ENCODE results near the gene ISL1.

ISL1 gene

GRCh38 chr5:51386916-51387883 is 4.0 kb downstream of the ISL1 start:
- DNase-seq (ENCODE audit: low read depth, low spot score) = no peak

GRCh38 chr5:51387884-51388275 is 4.6 kb downstream of the ISL1 start:
- no peak for DNase-seq (ENCODE audit: low read depth, low spot score)

DNA sequence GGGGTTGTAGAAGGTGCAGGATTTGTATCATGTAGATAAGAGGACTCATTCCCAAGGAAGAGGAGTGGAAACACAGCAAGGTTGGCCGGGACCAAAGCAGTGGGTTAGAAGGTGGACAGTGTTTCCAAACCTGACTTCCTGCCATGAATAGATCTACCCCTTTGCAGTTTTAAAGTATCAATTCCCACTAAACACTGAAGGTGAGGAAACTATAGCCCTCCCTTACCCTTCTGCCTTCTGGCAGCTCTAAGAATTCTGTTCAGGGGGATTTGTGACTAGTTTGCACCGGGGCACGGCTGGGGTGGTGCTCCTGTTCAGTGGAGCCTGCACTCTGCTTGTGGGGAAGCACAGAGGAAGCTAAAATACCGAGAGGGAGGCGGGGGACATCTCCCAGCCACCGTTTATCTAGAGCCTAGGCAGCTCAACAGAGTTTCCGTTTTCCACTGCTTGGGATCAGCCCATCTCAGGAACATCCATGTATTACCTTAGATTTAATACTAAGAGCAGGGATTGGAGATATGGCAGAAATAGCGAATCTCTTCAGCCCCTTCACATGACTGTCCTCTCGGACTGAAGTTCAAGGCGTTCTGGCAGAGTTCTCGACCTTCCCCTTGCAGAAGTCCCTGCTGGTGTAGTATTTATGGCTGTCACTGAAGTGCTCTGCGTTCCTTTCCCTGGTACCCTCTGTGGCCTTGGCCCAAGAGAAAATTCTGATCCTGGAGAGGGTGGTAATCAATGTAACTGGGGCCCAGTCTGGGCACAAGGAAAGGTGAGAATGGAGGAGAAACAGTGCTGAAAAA is 5.4 kb downstream of the ISL1 start:
- no peak for DNase-seq (ENCODE audit: low read depth, low spot score)

- no peak for DNase-seq (ENCODE audit: low read depth, low spot score)
Observed at GRCh38 chr5:51389288-51389576, 6.0 kb downstream of the ISL1 start.

GRCh38 chr5:51389577-51390463 is 6.6 kb downstream of the ISL1 start:
- DNase-seq (ENCODE audit: low read depth, low spot score) = peak; percentile 30

GRCh38 chr5:51391175-51391574 is 7.9 kb downstream of the ISL1 start:
- DNase-seq (ENCODE audit: low read depth, low spot score) = no peak

DNA sequence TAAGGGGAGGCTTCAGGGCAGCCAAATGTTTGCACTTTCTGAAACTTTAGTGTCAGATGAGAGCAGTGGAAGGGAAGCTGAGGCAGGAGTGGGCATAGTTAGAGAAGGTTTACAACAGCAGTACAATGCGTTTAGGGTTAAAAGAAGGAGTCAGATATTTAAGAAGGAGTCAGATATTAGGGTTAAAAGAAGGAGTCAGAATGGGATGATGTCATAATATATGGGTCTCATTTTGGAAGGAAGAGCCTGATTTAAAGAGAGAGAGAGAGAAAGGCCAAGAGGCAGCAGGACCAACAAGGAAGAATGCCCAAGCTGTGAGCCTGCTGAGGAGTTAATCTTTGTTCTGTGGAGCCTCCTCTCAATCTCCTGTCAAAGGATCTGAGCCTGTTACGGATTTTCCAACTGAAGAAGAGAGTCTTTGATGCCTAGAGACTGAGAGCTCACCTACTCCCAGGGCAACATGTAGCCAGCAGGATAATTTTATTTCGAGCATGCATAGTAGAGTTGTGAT is 9.5 kb downstream of the ISL1 start:
- no peak for DNase-seq (ENCODE audit: low read depth, low spot score)

DNA sequence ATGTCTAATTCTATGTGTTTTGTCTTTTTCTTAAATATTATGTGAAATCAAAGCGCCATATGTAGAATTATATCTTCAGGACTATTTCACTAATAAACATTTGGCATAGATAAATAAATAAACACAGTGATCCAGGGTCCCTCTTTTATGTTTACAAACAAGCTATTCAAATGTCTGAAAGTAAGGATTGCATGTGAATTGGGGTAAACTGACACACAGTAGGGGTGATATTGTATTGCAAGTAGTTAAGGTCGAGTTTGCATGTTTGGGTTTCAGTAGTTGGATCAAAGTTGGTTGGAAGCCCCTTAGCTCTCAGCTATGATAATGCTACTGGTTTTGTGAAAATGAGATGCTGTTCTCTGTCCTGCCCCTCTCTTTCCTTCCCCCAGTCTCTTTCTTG is 11.4 kb downstream of the ISL1 start:
- no peak for DNase-seq (ENCODE audit: low read depth, low spot score)

DNA sequence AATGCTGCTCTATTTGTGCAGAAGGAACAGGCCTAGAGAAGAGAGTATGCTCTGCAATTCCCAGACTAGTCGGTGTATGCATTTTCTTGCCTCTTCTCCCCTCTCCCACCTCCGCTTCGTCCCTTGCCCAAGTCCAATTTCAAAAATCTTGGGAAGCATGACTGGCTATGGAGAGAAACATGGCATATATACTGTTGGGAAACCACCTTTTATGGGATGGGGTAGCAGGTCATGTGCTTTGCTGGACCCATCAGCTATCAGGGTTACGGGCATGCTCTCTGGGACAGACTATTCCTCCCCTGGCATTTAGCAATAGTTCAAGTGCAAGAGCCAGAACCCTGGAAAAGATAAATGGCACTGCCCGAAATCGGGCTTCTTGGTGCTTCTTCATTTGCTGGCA is 12.0 kb downstream of the ISL1 start:
- no peak for DNase-seq (ENCODE audit: low read depth, low spot score)

DNA sequence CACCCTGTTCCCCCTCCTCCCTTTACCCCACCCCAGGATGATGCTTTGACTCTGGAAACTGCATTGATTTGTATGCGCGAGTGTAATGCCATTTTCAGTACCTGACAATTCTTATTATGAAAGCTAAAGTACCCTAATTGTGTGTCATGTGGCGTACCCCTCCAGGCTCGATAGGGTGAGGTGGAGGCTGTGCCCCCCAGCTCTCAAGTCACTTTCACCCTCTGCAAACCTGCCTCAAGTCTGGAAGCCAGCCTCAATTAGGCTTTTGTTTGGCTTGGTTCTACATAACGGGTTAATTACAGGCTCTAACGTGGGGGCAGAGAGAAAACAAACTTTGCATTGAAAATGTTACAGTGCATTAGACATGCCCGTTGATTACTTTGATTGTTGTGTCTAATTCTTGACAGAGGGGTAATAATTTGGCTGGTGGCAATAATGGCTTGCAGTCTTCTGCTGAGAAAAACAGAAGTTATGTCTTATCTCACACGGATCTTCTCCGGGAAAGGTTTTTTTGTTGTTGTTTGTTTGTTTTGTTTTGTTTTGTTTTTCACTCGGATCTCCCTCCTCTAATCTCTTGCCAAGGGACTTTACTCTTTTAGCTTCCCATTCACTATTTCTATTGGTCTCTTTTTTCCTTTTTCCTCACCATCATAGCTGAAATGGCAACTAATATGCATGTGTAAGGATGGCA is 12.6 kb downstream of the ISL1 start:
- DNase-seq (ENCODE audit: low read depth, low spot score) = no peak

DNA sequence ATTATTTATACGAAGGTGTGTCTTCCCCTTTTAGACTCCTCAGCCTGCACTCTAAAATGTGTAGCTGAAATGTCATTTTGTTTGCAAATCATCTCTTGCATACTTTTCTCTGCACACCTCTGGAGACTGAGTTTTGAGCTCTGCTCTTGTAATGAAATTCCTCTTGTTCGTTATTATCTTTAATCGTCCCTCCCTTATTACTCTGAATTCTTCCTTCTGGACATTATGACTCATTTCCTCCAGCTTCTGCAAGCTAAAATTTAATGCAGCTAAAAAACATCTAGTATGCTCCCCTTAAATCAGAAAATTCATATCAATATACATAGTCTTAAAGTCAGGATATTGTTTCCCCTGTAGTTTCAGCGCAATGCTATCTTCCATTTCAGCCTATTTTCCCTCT is 13.5 kb downstream of the ISL1 start:
- no peak for DNase-seq (ENCODE audit: low read depth, low spot score)

DNA sequence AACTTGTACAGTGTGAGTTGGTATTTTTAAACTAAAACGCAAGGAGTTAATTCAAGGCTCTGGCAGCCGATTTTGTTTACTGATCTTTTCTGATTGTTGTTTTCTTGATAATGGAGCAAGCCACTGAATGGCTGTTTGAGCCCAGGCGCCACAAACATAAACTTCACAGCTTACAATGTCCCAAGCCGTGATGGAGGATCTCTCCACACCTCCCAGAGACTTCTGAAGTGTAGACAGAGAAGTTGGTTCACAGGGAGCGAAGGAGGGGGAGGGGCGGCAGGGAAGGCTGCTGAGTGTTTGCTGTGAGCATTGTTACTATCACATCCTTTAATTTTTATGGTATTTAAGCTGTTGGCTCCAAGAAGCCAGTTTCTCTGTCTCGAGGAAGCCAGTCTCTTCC is 14.7 kb downstream of the ISL1 start:
- no peak for DNase-seq (ENCODE audit: low read depth, low spot score)

- peak; percentile 12 for DNase-seq (ENCODE audit: low read depth, low spot score)
Observed at GRCh38 chr5:51398875-51399642, 15.8 kb downstream of the ISL1 start.

- no peak for DNase-seq (ENCODE audit: low read depth, low spot score)
Observed at GRCh38 chr5:51399643-51400006, 16.4 kb downstream of the ISL1 start.

DNA sequence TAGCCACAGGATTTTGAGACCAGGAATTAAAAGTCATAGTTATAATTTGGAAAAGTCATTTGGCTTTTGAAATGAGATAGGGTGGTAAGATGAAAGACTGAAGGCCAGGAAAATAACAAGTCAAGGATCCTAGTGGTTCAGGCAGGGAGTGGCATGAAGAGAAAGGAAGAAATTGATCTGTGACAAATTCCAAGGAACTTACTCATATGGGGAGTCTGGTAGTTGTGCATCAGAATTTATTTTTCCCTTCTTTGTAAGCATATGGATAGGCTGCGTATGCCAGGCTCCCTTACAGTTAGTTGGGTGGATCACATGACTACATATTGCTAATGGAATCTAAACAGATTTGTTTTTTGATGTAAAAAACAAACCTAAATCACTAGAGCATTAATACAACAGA is 21.0 kb downstream of the ISL1 start:
- DNase-seq (ENCODE audit: low read depth, low spot score) = no peak

- no peak for DNase-seq (ENCODE audit: low read depth, low spot score)
Observed at GRCh38 chr5:51411921-51412325, 28.7 kb downstream of the ISL1 start.

DNA sequence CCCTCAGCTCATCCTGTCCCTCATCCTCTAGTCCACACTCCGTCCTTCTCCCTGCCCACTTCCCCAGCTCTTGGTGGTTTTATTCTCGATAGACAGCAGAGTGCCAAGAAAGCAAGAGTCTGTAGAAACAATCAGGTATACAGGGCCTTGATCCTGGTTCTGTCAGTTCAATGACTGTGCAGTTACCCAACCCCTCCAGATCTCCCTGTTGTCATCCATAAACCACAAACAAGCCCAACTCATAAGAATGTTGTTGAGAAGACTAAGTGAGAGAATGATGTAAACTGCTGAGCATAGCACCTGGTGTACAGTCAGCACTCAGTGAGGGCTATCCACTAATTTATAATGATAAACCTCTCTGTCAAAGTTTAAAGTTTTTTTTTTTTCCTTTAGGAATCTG is 31.3 kb downstream of the ISL1 start:
- DNase-seq (ENCODE audit: low read depth, low spot score) = no peak

DNA sequence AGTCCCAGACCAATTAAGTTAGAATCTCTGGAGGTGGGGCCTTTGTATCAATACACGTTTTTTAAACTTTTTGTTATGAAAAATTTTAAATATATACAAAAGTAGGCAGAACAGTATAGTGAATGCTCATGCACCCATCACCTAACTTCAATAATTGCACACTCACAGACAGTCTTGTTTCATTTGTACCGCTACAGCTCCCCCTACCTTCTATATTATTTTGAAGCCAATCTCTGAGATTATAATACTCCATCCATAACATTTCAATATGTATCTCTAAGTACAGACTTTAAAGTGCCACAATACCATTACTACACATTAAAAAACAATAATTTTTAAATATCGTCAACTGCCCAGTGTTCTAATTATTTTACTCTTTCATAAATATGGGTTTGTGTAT is 32.9 kb downstream of the ISL1 start:
- no peak for DNase-seq (ENCODE audit: low read depth, low spot score)

GRCh38 chr5:51433052-51433710 is 49.9 kb downstream of the ISL1 start:
- DNase-seq (ENCODE audit: low read depth, low spot score) = no peak

DNA sequence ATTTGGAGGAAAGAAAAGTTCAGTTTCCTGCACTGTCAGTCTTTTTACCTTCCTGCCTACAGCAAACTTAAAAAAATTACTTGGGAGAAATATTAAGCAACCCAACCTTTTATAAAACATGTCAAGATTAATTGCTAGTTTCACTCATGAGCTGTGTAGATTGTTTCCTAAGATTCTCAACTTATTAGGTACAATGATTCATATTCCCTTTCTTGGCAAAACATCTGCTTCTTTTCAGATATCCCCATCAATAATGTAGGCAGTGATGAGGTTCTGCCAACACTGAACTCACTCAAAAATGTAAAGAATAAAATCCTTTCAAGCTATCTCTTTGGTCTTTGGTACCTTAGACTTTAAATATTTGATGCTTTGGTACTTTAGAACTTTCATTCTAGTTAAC is 56.0 kb downstream of the ISL1 start:
- no peak for DNase-seq (ENCODE audit: low read depth, low spot score)

Data from astrocyte of the hippocampus (primary cell).